NCI-H2227 (cell line): ENCODE measurements around the gene NANOS1.

Experiments
- DNase-seq: peaks from one replicate; lab custom pipeline; 2025; ENCODE audit not compliant: unreplicated experiment; lab: John Stamatoyannopoulos, UW

Gene NANOS1

DNA sequence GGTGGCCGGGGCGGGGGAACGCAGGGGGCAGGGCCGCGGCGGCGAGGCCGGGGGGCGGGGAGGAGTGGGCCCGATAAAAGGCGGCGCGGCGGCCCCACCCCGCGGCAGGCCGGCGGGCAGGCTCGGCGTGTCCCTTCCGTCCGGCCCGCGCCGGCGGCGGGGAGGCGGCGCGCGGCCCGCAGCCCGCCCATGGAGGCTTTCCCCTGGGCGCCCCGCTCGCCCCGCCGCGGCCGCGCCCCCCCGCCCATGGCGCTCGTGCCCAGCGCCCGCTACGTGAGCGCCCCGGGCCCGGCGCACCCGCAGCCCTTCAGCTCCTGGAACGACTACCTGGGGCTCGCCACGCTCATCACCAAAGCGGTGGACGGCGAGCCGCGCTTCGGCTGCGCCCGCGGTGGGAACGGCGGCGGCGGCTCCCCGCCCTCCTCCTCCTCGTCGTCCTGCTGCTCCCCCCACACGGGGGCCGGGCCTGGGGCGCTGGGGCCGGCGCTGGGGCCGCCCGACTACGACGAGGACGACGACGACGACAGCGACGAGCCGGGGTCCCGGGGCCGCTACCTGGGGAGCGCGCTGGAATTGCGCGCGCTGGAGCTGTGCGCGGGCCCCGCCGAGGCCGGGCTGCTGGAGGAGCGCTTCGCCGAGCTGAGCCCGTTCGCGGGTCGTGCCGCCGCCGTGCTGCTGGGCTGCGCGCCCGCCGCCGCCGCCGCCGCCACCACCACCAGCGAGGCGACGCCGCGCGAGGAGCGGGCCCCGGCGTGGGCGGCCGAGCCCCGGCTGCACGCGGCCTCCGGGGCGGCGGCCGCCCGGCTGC lies at the start of gene NANOS1:
NANOS1 (plus strand) TSS at position 102 of the 808 bp plus-strand sequence; CDS start at position 190, 88 bp downstream.
- peak; percentile 82 for DNase-seq

- no peak for DNase-seq
These were observed 49.2 kb upstream of the NANOS1 start for GRCh38 chr10:118980135-118980865.

- DNase-seq: no peak
These were observed 48.6 kb upstream of the NANOS1 start for GRCh38 chr10:118980870-118981269.

- DNase-seq: no peak
These were observed 47.6 kb upstream of the NANOS1 start for GRCh38 chr10:118981946-118982345.

DNA sequence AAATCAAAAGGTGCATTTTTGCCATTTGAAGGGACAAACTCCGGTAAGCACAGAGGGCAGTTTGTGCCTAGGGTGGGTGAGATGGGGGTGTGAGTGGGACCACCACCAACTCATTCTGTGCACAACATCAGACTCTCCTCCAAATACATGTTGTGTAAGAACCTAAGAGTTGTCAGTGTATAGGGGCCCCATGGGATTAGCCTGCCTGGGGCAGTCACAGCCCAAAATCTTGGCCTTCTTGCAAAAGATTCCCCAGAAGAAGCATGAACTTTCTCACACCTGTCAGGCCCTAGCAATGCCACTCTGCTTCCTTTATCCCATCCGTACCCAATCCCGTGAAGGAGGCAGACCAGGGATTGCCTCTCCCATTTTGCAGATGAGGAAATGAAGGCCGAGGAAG lies 47.1 kb upstream of the NANOS1 start:
- DNase-seq: no peak

- peak; percentile 75 for DNase-seq
These were observed 46.3 kb upstream of the NANOS1 start for GRCh38 chr10:118983263-118983662.

DNA sequence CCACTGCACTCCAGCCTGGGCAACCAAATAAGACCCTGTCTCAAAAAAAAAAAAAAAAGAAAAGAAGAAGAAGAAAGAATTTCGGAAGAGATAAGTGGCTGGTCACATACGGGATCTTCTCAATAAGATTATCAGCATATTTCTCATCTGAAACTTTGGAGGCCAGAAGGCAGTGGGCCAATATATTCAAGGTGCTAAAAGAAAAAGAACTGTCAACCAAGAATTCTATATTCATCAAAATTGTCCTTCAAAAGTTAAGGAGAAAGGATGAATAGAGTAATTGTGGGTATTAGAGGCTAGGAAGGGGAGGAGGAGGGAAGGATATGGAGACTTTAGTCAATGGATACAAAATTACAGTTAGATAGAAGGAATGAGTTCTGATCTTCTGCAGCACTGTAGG lies 43.9 kb upstream of the NANOS1 start:
- no peak for DNase-seq

DNA sequence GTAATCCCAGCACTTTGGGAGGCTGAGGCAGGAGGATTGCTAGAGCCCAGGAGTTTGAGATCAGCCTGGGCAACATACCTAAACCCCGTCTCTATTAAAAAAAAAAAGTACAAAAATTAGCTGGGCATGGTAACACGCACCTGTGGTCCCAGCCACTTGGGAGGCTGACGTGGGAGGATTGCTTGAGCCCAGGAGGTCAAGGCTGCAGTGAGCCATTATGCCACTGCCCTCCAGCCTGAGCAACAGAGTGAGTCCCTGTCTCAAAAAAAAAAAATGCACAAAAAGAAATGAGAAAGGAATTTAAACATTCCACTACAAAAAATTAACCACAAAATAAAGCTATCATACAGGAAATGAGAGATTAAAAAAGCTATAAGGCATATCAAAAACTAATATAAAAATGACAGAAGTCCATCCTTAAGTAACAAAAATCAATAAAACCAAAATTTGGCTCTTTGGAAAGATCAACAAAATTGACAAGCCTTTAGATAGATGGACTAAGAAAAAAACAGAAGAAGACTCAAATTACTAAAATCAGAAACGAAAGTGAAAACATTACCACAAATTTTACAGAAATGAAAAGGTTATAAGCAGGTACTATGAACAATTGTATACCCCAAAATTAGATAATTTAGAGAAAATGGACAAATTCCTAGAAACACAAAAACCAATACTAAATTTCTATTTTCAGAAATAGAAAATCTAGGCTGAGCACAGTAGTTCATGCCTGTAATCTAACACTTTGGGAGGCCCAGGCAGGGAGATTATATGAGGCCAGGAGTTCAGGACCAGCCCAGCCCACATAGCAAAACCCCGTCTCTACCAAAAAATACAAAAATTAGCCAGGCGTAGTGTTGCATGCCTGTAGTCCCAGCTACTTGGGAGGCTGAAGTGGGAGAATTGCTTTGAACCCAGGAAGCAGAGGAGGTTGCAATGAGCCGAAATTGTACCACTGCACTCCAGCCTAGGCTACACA lies 42.4 kb upstream of the NANOS1 start:
- DNase-seq: no peak

DNA sequence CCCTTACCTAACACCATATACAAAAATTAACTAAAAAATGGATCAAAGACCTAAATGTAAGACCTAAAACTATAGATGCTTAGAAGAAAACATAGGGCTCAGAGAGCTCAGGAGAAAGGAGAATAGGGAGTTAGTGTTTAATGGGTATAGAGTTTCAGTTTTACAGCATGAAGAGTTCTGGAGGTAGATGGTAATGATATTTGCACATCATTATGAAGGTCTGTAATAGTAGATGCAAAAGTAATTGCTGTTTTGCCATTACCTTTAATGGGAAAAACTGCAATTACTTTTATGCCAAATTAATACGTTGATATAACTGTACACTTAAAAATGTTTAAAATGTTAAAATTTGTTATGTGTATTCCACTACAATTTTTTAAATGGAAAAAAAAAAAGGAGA lies 39.2 kb upstream of the NANOS1 start:
- DNase-seq: no peak

- no peak for DNase-seq
These were observed 37.0 kb upstream of the NANOS1 start for GRCh38 chr10:118992496-118992895.

DNA sequence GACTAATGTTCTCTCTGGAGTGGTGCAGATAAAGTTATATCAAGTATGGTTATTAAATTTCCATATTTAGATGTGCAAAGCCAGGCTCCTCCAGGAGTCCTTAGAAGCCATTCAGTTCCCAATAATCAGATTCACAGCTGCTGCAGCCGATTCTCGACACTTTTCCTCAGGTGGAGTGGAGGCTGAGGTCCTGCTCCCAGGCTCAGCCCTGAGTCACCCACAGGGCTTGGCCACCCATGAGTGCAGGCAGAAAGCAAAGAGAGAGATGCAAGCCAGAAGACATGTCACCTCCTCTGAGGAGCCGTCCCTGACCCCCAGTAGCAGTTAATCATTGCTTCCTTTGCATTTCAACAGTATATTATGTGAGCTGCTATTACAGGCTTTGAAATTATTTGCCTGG lies 36.3 kb upstream of the NANOS1 start:
- no peak for DNase-seq

- DNase-seq: no peak
These were observed 35.2 kb upstream of the NANOS1 start for GRCh38 chr10:118994321-118994720.

GRCh38 chr10:118995739-118996138 lies 33.8 kb upstream of the NANOS1 start:
- no peak for DNase-seq

- DNase-seq: no peak
These were observed 32.1 kb upstream of the NANOS1 start for GRCh38 chr10:118997379-118997778.

DNA sequence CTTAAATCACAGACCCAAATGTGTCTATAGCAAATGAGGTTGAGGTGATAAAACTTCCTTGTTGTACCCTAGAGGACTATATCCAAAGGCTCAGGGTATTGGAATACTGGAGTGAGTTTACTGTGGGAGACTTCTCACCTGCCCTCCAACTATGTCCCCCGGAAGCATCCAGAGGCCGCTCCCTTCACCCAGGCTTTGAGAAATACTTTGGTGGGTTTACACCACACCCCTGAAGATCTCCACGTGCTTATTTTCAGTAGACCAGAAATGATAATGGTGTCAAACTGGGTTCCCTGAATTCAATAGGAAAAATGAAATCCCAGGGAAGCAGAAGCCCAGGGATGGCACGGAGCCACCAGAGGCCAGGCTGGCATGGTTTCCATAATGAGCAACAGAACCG lies 31.3 kb upstream of the NANOS1 start:
- DNase-seq: no peak

GRCh38 chr10:119001717-119002500 lies 27.6 kb upstream of the NANOS1 start:
- DNase-seq: no peak

DNA sequence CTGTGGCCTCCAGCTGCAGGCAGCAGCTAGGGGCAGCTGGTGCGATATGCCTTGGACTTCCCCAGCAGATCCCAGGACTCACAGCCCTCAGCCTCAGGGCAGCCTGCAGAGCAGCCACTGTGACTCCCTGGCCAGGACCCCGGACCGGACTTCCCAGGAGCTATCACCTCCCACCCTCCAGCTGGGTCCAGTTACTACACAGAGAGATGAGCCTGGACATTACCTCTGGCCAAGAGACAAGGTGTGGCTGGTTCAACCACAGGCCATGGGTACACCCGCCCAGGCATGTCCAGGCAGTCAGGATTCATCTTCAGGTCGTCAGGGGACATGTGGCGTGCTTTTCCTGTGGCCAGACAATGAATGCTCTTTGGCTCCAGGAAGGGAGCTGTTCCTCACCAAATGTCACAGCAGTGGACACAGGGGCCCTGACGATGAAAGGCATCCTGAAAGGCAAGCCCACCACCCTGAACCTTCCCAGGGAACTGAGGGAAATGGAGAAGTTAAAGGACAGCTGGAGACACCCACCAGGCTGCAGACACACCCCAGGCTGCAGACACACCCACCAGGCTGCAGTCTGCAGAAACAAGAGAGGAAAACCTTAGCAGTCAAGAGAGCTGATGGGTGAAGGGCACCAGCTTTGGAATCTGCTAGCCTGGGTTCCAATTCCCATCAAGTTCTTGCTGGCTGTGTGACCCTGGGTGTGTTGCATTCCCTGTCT lies 25.8 kb upstream of the NANOS1 start:
- no peak for DNase-seq

GRCh38 chr10:119005362-119006043 lies 24.0 kb upstream of the NANOS1 start:
- no peak for DNase-seq
